D721Med (cell line): ENCODE data around the gene PIGL.

ENCODE experiments used
- DNase-seq: peaks from one replicate; pipeline ENCODE4 v3.0.0; 2011; ENCODE audit warnings: low spot score; ENCODE audit not compliant: insufficient read length
- FAIRE-seq: peaks from 2 replicates; lab custom pipeline; 2011; peaks lifted over from hg19 to GRCh38; lab: Jason Lieb, UNC
- TF ChIP-seq, protein P1 (sequence below): IDR thresholded peaks from 2 replicates; pipeline ENCODE4 v1.5.1; 2012; ENCODE audit warnings: mild to moderate bottlenecking, control low read depth; ENCODE audit not compliant: insufficient read depth; ENCODE audit errors: missing control alignments

The PIGL gene

GRCh38 chr17:16232391-16232790 lies 15.4 kb downstream of the PIGL start:
- TF ChIP-seq, protein P1, sequence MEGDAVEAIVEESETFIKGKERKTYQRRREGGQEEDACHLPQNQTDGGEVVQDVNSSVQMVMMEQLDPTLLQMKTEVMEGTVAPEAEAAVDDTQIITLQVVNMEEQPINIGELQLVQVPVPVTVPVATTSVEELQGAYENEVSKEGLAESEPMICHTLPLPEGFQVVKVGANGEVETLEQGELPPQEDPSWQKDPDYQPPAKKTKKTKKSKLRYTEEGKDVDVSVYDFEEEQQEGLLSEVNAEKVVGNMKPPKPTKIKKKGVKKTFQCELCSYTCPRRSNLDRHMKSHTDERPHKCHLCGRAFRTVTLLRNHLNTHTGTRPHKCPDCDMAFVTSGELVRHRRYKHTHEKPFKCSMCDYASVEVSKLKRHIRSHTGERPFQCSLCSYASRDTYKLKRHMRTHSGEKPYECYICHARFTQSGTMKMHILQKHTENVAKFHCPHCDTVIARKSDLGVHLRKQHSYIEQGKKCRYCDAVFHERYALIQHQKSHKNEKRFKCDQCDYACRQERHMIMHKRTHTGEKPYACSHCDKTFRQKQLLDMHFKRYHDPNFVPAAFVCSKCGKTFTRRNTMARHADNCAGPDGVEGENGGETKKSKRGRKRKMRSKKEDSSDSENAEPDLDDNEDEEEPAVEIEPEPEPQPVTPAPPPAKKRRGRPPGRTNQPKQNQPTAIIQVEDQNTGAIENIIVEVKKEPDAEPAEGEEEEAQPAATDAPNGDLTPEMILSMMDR, result no peak
- DNase-seq (no peak), FAIRE-seq (no peak)

DNA sequence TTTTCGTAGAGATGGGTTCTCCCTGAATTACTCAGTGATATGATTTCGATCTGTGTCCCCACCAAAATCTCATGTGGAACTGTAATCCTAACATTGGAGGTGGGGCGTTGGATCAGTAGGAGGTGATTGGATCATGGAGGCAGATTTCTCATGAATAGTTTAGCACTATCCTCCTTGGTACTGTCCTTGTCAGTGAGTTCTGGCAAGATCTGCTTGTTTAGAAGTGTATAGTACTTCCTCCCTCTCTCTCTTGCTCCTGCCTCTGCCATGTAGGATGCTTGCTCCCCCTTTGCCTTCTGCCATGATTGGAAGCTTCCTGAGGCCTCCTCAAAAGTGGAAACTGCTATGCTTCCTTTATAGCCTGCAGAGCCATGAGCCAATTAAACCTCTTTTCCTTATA lies 22.9 kb downstream of the PIGL start:
- no peak for DNase-seq
- no peak for FAIRE-seq

GRCh38 chr17:16241906-16242399 lies 24.9 kb downstream of the PIGL start:
- FAIRE-seq, result no peak
- no peak for DNase-seq
- TF ChIP-seq, protein P1, result no peak

More for the DNA sequence above, 22.9 kb downstream of the PIGL start:
- TF ChIP-seq, protein P1, result no peak

DNA sequence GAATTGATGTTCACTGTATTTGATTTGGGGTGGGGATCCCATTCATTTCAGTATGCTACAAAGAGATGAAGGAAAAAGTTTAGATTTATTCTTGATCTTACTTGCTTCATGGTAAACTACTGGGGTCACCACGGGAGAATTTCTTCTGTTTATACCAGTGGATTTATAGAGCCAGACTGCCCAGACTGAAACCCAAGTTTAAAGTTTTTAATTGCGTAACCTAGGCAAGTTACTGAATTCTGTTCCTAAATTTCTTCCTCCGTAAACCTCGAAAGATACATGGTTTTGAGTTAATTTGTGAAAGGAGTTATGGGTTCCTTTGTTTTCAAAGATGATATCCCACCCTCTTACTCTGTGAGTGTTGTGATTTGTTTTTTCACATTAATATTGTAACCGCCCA lies 26.4 kb downstream of the PIGL start:
- FAIRE-seq (no peak), DNase-seq (no peak)
- TF ChIP-seq, protein P1, result no peak

- TF ChIP-seq, protein P1, result no peak
- DNase-seq (no peak), FAIRE-seq (no peak)
Observed at GRCh38 chr17:16243801-16244567, 27.0 kb downstream of the PIGL start.

DNA sequence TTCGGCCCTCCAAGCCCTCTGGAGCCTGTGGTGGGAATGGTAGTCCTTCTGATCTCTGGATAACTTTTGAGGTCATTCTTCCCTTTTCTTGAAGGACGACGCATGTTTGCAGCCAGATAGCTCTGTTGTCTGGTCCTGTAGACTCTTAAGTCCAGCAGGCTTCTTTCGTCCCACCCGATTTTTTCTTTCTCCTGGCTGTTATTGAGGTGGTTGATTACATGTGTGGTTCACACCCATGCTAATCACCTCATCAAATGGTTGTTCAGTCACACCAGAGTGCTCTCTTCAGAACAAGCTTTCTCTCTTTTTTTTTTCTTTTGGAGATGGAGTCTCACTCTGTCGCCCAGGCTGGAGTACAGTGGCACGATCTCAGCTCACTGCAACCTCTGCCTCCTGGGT lies 30.6 kb downstream of the PIGL start:
- FAIRE-seq (no peak), DNase-seq (no peak)
- TF ChIP-seq, protein P1, result no peak

- TF ChIP-seq, protein P1, result no peak
- no peak for DNase-seq
- no peak for FAIRE-seq
Observed at GRCh38 chr17:16250635-16251034, 33.6 kb downstream of the PIGL start.
